Spleen (tissue), 7 donors: Measurements from ENCODE around the gene VGLL4.

Experiments used
- POLR2A ChIP-seq, 3 donors: fragments of 450-650 bp; IDR thresholded peaks; one replicate each; pipeline ENCODE4 v1.5.1; 2017; ENCODE audit warnings: antibody characterized with exemption in 3 of 3, mild to moderate bottlenecking in 1 of 3
- TF ChIP-seq, protein P1 (sequence below), 11 experiments: fragments of 200-600 bp in 7 of 11; fragments of 450-650 bp in 4 of 11; sonication (generic) in 4 of 11; IDR thresholded peaks in 8 of 11; conservative IDR thresholded peaks in 3 of 11; 1 replicate in 7 of 11; 2 replicates in 4 of 11; pipeline versions ENCODE4 v1.4.0 to v1.8.0; 2016 to 2021; ENCODE audit warnings: antibody characterized with exemption in 11 of 11, inconsistent platforms in 4 of 11, mild to moderate bottlenecking in 1 of 11
- donor health status: DM: no; HTN: no; CAD: no; lungs with moderate emphysema.
- donor health status: DM: no; HTN: no; CAD: no.
- donor health status: DM: no; HTN: no; CAD: no.

DNA sequence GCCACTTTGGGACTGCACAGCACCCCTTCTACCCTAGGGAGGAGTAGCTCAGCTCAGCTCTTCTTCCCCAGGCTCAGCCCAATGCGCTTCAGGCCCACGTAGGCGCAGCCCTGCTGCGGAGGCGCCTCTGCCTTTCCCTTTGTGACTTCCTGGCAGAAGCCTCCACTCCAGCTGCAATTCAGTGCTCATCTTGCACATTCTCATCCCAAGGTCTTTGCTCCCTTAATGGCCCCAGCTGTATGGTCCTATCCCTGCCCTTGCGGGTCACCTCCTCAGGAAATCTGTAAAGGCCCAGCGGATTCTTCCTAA, 109.0 kb downstream of the VGLL4 start:
- TF ChIP-seq, protein P1, sequence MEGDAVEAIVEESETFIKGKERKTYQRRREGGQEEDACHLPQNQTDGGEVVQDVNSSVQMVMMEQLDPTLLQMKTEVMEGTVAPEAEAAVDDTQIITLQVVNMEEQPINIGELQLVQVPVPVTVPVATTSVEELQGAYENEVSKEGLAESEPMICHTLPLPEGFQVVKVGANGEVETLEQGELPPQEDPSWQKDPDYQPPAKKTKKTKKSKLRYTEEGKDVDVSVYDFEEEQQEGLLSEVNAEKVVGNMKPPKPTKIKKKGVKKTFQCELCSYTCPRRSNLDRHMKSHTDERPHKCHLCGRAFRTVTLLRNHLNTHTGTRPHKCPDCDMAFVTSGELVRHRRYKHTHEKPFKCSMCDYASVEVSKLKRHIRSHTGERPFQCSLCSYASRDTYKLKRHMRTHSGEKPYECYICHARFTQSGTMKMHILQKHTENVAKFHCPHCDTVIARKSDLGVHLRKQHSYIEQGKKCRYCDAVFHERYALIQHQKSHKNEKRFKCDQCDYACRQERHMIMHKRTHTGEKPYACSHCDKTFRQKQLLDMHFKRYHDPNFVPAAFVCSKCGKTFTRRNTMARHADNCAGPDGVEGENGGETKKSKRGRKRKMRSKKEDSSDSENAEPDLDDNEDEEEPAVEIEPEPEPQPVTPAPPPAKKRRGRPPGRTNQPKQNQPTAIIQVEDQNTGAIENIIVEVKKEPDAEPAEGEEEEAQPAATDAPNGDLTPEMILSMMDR (IDR thresholded peaks at IDR 0.05 in 8 of 11, conservative IDR thresholded peaks at IDR 0.05 in 3 of 11) = no peak
- no peak for TF ChIP-seq POLR2A (IDR thresholded peaks at IDR 0.05)
